ENCODE results near the gene APOC3. TPM values are rescaled to one million over a fixed set of nuclear protein-coding genes. Genes with fewer than 3 reads are reported as not detected.

APOC3 gene
- total RNA-seq, 1 experiment from 2014 or later = 2.5 TPM

- TF ChIP-seq, protein P1, sequence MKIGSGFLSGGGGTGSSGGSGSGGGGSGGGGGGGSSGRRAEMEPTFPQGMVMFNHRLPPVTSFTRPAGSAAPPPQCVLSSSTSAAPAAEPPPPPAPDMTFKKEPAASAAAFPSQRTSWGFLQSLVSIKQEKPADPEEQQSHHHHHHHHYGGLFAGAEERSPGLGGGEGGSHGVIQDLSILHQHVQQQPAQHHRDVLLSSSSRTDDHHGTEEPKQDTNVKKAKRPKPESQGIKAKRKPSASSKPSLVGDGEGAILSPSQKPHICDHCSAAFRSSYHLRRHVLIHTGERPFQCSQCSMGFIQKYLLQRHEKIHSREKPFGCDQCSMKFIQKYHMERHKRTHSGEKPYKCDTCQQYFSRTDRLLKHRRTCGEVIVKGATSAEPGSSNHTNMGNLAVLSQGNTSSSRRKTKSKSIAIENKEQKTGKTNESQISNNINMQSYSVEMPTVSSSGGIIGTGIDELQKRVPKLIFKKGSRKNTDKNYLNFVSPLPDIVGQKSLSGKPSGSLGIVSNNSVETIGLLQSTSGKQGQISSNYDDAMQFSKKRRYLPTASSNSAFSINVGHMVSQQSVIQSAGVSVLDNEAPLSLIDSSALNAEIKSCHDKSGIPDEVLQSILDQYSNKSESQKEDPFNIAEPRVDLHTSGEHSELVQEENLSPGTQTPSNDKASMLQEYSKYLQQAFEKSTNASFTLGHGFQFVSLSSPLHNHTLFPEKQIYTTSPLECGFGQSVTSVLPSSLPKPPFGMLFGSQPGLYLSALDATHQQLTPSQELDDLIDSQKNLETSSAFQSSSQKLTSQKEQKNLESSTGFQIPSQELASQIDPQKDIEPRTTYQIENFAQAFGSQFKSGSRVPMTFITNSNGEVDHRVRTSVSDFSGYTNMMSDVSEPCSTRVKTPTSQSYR (CRISPR knock-in tag; IDR thresholded peaks at IDR 0.05) = no peak
- TF ChIP-seq, protein P2, sequence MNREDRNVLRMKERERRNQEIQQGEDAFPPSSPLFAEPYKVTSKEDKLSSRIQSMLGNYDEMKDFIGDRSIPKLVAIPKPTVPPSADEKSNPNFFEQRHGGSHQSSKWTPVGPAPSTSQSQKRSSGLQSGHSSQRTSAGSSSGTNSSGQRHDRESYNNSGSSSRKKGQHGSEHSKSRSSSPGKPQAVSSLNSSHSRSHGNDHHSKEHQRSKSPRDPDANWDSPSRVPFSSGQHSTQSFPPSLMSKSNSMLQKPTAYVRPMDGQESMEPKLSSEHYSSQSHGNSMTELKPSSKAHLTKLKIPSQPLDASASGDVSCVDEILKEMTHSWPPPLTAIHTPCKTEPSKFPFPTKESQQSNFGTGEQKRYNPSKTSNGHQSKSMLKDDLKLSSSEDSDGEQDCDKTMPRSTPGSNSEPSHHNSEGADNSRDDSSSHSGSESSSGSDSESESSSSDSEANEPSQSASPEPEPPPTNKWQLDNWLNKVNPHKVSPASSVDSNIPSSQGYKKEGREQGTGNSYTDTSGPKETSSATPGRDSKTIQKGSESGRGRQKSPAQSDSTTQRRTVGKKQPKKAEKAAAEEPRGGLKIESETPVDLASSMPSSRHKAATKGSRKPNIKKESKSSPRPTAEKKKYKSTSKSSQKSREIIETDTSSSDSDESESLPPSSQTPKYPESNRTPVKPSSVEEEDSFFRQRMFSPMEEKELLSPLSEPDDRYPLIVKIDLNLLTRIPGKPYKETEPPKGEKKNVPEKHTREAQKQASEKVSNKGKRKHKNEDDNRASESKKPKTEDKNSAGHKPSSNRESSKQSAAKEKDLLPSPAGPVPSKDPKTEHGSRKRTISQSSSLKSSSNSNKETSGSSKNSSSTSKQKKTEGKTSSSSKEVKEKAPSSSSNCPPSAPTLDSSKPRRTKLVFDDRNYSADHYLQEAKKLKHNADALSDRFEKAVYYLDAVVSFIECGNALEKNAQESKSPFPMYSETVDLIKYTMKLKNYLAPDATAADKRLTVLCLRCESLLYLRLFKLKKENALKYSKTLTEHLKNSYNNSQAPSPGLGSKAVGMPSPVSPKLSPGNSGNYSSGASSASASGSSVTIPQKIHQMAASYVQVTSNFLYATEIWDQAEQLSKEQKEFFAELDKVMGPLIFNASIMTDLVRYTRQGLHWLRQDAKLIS (CRISPR knock-in tag; IDR thresholded peaks at IDR 0.05; ENCODE audit: borderline replicate concordance) = no peak
- TF ChIP-seq ZNF423 (CRISPR knock-in tag; IDR thresholded peaks at IDR 0.05) (no peak), STAT6 (CRISPR knock-in tag; conservative IDR thresholded peaks at IDR 0.05; ENCODE audit: low read depth) (no peak), RORB (CRISPR knock-in tag; IDR thresholded peaks at IDR 0.05) (no peak), SMAD3 (CRISPR knock-in tag; IDR thresholded peaks at IDR 0.05; ENCODE audit: borderline replicate concordance) (no peak)
- TF ChIP-seq, protein P3, sequence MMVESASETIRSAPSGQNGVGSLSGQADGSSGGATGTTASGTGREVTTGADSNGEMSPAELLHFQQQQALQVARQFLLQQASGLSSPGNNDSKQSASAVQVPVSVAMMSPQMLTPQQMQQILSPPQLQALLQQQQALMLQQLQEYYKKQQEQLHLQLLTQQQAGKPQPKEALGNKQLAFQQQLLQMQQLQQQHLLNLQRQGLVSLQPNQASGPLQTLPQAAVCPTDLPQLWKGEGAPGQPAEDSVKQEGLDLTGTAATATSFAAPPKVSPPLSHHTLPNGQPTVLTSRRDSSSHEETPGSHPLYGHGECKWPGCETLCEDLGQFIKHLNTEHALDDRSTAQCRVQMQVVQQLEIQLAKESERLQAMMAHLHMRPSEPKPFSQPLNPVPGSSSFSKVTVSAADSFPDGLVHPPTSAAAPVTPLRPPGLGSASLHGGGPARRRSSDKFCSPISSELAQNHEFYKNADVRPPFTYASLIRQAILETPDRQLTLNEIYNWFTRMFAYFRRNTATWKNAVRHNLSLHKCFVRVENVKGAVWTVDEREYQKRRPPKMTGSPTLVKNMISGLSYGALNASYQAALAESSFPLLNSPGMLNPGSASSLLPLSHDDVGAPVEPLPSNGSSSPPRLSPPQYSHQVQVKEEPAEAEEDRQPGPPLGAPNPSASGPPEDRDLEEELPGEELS (CRISPR knock-in tag; IDR thresholded peaks at IDR 0.05) = no peak
Observed at GRCh38 chr11:116856423-116856822, 26.7 kb downstream of the APOC3 start (continued).

DNA sequence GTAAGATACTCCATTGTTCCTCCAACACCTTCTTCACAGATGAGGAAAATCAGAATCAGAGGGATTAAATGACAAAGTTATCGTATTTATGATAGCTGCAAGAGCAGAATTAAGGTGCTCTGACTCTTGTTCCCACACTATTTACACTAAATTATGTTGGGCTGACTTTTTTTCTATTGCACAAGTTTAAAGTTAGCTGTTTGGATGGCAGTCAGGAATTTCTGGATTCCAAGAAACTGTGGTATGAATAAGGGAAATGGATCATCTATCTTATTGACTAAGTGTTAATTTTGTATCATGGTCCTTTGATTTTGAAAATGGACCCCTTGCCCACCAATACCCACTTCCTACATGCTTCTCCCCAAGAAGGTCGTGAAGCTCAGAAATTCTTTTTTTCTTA is 27.6 kb downstream of the APOC3 start:
- peaks cover 40% of the 10 kb centered on the region for H3K36me3 Mint-ChIP-seq
- CTCF ChIA-PET = interaction anchor here (1.4 kb wide), 1 partner anchor 66 kb away, joined by 3 read pairs; no protein-coding TSS in a partner anchor
- H3K4me1 Mint-ChIP-seq = no peaks in the 10 kb centered on the region
- POLR2A ChIA-PET = no interaction called here
- H3K27ac Mint-ChIP-seq = no peak overlapping the region
- H3K4me3 Mint-ChIP-seq = no peak overlapping the region
- no peak for ATAC-seq
- no peaks in the 10 kb centered on the region for H3K9me3 Mint-ChIP-seq
- H3K27me3 Mint-ChIP-seq (ENCODE audit: low read depth) = no peaks in the 10 kb centered on the region
- TF ChIP-seq CREB1 (CRISPR knock-in tag; IDR thresholded peaks at IDR 0.05) (no peak), PRRX2 (CRISPR knock-in tag; IDR thresholded peaks at IDR 0.05) (no peak), SP1 (CRISPR knock-in tag; conservative IDR thresholded peaks at IDR 0.05) (no peak)
- TF ChIP-seq, protein P1 (CRISPR knock-in tag; IDR thresholded peaks at IDR 0.05) = no peak
- TF ChIP-seq, protein P4, sequence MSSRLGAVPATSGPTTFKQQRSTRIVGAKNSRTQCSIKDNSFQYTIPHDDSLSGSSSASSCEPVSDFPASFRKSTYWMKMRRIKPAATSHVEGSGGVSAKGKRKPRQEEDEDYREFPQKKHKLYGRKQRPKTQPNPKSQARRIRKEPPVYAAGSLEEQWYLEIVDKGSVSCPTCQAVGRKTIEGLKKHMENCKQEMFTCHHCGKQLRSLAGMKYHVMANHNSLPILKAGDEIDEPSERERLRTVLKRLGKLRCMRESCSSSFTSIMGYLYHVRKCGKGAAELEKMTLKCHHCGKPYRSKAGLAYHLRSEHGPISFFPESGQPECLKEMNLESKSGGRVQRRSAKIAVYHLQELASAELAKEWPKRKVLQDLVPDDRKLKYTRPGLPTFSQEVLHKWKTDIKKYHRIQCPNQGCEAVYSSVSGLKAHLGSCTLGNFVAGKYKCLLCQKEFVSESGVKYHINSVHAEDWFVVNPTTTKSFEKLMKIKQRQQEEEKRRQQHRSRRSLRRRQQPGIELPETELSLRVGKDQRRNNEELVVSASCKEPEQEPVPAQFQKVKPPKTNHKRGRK (CRISPR knock-in tag; IDR thresholded peaks at IDR 0.05; ENCODE audit: borderline replicate concordance) = no peak
- no peak for DNase-seq (ENCODE audit: low spot score)

Data from WTC11 (cell line).